HS-5 (cell line): ENCODE measurements around the gene MCRS1.

Experiments
- DNase-seq: peaks from one replicate; pipeline ENCODE4 v3.0.0-alpha.2; 2012; ENCODE audit warnings: low read depth

MCRS1 gene

DNA sequence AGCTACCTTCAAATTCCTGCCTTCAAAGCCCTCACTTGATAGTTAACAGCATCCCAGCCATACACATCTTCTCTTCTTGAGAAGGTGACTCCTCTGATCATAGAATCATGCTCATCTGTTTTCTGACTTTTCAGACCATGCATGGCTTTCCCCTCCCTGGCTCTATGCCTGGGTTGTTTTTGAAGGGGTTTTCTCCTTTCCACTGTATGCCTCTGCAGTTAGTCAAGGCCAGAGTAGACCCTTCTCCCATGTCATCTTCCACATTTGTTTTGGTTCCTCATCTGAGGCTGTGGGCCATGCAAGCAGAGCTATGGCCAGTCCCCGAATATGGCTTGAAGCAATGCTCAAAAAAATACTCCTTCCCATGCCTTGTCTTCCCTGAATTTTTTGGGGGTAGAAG lies 14.3 kb upstream of the MCRS1 start:
- no peak for DNase-seq

DNA sequence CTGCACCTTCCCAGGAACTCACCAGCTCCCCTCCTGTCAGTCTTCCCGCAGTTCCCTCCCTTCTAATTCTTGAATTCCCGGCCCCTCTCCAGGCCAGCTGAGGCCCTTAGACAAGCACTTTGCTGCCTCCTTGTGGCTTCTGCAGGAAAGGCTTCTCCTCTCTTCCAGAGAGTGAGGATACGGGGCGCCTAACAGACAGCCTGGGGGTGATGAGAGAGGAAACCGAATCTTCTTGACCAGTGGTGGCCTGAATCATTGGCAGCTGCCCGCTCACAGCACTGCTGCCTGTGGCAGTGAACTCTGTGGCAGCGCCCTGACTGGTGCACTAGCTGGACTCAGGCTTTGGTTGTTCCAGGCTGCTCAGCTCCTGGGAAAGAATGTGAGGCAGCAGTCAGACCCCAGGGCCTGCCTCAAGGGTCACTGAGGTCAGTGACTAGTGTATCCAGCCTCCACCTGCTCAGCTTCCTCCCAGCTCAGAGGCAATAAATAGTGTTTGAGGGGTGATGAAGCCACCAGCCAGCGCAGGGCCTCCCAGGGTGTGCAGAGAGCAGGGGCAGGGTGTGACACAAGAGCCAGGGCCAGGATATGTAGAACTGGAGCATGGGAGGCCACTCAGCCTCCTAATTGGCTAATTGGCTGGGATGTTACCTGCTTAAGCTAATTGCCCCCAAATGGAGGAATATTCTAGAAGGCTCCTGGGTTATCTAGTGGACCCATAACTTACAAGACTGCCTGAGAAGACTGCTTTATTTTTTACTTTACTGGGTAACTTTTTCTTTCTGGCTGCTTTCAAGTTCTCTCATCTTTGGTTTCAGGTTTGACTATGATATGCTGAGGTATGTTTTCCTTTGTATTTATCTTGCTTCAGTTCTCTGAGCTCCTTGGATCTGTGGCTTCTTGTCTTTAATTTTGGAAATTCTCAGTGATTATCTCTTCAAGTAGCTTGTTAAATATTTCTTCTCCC lies 12.9 kb upstream of the MCRS1 start:
- DNase-seq, result peak; percentile 9

DNA sequence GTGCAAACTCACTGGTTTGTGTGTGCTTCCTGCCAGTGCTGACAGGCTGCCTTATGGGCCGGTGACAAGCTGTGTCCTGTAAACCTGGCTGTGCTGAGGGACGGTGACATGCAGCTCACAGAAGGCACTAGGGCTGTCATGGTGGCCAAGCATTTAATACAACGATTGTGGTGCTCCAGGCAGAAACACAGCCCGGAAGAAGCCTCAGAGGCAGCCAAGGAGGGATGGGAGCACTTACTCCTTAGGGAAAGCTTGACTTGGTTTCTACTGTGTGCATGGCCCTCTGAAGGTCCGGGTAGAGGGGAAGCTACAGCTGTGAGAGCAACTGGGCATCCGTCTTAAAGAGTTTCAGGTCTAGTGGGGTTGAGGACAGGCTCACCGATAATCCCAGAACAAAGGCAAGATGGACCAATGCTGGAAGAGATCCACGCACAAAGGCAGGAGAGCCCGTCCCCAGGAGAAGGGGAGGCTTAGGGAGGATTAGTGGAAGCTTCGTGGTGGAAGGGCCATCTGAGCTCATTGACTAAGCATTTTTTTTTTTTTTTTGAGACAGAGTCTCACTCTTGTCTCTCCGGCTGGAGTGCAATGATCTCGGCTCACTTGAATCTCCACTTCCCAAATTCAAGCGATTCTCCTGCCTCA lies 10.7 kb upstream of the MCRS1 start:
- DNase-seq, result no peak

DNA sequence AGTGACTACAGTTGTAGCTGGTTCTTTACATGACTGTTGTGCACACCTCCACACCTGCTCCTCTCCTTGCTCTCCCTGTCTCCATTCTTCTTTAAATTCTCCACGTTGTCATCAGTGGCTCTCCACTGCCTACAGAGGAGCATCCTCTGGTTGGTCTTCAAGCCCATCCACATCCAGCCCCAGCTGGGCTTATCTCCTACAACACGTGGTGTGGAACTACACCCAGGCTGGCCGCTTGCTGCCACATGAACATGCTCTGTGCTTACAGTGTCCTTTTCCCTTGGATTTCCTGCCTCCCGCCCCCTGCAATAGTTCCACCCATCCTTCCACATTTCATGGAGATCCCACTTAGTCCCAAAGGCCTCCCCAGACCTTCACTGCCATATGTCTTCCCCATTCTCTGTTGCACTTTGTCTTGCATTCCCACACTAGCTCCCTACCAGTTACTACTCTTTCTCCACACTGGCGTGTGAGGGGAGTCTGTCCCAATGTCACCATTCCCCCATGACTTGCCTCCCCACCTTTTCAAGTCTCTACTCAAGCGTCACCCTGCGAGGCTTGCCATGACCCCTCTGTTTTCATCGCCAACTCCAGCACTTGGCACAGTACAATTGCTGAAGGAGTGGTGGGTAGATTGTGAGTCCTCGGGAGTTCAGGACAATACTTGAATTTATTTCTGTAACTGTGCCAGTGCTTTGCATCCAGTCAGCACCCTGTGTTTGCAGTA lies 9.8 kb upstream of the MCRS1 start:
- no peak for DNase-seq

DNA sequence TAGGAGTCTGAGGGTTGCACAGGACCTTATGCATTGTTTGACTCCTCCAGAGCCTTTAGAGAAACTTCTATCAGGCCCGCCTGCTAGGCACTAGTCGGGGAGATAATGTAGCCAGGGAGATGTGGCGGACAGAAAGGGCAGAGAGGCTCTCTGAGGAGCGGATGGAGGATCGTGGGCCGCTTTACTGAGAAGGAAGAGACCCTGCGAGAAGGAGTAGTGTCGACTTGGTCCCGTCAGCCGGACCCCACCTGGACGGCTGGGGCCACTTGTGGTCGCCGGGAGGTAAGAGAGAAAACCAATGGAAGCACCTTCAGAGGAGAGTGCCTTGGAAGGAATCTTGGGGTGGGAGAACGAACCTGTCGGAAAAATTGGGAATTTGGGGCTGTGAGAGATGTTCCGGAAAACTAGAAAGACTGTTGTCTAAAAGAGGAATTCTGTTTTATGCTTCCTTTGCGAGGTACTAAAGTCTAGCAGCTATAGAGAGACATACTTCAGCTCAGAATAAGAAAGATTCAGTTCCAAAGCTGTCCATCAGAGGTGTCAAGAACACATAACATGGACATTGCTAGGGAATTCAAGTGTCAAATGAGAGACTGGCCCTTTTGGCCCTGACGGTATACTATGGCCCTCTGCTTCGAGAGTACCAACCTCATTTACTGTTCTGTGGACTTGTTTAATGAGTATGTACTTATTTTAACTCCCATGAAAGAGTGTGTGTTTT lies 660 bp upstream of the MCRS1 start:
- DNase-seq, result no peak

DNA sequence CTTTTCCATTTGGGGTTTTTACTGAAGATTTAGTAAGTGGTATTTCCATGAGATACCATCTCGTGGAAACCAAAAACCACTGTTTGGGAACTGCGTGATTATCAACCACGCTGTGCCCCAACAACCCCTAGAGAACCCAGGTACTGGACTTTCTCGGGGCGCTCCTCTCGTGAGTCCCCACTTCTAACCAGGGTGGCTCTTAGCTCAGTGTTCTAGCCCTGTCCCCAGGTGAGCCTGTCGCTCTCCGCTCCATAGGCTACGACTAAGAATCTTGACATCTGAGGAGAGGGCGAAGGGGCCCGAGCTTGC lies 686 bp downstream of the MCRS1 start:
- no peak for DNase-seq

DNA sequence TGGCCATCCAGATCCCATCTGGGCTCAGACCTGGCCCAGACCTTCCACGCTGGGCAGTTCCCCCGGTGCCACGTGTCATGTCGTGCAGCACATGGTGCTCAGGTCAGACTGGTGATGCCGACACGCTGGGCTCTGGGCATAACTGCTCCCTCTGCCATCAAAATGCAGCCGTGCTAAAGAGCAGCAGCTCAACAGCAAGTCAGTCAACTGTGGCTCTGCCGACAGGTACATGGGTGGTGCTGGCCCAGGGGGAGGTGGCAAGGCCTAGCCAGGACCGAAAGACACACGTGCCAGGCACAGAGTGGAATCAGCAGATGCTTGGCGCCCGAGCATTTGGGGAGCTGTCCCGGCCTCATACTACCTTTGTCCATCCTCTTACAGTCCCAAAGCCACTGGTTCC lies 1.6 kb downstream of the MCRS1 start:
- DNase-seq, result no peak

DNA sequence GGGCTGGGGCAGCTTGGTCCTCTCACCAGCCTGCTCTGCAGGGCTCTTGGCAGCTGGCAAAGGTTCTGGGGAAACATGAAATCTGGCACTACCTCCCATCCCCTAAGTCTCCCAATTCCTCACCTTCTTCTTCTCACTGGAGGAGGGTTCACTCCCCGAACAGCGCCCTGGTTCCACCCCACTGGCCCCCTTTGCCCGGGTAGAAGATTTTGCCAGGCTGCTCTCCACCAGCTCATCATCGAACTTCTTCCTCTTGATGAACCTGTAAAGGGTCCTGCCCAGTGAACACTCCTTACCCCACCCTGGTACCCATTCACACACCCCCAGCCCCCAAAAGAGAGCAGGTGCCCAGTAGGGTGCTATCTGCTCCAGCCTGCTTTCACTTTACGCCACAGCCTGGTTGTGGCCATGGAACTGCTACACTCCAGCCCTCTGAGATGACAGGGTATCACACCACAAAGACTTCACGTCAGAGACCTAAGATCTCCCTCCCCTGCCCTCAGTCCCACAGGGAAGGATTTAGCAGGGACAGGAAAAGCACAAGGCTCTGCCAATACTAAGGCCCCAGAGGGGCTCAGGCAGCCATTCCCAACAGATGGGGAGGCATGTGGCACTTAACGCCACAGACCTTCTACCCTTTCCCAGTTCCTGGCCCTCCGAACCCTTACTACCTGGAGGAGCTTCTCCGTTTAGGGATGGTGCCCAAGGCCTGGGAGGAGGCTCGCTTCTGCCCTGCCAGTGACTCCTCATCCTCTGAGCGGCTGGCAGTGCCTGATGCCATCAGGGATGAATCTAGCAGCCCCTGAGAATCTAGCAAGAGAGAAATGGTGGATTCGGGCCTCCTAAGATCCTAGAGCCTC lies 2.3 kb downstream of the MCRS1 start:
- no peak for DNase-seq

DNA sequence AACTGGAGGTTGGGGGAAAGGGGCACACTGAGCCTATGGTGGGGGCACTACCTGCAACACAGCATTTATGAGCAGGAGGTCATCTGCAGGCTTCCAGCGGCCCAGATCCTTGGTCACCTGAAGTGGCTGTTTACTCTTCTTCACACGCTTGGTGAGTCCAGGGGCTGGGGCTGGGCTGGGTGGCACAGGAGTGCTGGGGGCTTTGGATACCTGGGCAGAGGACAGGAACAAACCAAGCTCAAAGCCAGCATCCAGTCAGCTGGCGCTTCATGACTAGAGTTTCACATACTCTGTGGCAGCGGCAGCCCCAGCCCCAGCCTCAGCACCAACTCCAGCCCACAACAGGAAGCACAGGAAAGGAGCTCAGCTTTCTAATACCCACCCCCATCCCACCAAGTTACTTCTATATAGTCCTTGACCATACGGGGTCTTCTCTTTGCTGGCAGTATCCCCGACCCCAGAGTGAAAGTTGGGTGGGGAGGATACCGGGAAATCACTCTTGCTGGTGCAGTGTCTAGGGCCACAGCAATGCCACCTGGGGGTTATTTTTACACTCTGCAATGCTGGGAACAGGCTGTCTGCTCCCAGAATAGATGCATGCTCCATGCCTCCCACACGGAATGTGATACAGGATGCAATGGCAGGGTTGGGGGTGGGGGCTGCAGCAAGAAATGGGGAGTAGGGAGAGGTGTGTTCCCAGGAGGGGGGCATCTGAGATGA lies 3.1 kb downstream of the MCRS1 start:
- no peak for DNase-seq

DNA sequence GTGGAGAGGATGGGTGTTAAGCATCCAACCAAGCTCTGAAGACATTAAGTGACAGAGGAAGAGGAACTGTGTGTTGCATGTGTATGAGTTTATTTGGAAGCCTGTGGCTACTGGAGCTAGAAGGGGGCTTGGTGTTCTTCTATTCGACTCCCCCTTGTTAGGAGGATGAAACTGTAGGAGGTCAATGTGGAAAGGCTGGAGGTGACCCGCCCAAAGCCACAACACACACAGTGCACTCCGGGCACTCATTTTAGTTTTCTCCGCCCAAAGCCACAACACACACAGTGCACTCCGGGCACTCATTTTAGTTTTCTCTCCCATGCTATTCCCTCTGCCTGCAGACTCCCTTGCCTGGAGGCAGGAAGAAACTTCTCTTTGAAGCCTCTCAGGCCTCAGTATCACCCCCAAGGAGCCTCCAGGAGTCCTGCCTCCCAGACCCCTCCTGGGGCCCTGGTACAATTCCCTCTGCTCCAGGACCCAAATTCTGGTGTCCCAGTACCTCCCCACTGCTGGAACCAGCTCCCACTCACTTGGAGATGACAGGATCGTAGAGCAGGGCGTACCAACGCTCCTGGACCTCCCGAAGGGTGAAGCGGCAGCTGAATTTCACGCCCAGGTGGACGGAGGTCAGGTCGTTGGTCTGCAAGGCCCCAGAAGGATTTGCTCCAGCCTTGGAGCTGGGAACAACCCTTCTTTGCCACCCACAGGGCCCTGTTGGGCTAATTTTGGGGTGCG lies 3.8 kb downstream of the MCRS1 start:
- no peak for DNase-seq

DNA sequence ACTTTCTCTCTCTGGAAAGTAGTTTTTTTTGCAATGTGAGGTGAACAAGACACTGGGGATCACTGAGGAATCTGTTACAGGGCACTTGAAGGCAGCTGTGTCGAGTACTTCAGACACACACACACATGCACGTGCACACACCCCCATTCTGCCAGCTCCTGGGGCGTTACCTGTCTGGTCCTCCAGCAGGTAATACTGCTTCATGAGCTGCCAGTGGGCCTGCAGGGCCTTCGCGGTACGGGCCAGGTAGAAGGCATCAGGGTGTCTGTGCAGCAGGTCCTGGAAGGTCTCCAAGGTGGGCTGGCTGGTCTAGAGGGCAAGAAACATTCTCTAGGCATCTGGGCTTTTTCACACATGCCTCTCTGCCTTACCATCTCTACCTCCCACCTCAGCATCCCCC lies 5.1 kb downstream of the MCRS1 start:
- DNase-seq, result no peak

DNA sequence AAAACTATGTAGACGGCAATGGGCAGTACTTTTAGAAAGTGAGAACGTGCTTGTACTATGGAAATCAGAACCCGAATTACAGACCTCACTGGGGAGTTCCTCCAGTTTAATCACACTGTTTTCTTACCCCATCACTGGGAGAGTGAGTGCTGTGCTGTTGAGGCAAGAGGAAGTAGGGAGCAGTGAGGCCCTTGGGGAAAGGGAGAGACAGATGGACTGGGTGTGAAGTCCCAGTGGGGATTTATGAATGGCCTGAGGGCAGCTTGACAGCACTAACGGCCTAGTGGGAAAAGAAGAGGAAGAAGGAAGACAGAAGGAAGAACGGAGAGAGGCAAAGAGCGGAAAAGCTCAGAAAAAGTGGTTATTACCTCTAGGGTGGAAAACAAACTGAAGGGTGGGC lies 5.7 kb downstream of the MCRS1 start:
- no peak for DNase-seq

DNA sequence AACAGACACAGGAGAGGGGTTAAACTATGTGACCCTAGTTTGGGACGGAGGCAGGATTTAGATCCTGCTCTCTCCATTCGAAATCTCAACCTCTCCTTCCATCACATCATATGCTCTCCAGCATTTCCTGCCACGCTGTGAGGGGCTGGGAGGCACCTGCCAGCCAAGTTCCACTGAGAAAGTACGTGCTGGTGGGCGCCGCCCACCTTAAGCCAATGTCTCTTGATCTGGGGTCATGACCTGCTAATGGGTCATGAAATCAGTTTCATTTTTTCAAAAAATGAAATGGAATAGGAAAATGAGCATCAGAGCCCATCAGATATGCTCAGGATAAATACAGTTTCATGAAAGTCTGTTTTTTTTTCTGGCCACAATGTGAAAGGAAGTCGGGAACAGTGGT lies 7.2 kb downstream of the MCRS1 start:
- no peak for DNase-seq

DNA sequence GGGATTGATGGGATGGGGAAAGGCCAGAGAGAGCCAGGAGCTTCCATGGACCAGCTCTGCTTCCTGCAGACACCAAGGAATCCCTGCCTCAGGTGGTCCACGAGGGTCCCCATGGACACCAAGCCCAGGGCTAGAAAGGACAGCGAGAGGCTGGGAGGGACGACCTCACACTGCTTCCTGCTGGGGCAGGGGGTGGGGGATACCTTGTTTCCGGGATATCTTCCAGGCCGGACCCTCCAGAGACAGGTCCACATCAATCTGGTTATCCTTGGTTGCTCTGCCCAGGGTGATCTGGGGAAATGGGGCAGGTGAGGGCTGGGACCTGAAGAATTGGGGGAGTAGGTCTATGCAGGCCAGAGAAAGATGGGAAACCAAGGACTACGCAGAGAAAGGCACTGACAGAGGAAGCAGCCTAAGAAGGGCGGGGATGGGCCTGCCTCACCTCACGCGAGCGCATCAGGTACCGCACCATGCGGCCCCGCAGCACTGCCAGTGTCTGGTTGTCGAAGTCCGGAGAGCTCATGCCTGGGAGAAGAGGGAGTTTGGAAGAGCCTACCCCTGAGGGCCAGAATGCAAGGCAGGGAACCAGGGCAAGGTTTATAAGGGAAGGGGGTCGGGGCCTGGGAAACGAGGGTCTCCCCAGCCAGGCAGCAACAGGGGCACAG lies 8.8 kb downstream of the MCRS1 start:
- no peak for DNase-seq

DNA sequence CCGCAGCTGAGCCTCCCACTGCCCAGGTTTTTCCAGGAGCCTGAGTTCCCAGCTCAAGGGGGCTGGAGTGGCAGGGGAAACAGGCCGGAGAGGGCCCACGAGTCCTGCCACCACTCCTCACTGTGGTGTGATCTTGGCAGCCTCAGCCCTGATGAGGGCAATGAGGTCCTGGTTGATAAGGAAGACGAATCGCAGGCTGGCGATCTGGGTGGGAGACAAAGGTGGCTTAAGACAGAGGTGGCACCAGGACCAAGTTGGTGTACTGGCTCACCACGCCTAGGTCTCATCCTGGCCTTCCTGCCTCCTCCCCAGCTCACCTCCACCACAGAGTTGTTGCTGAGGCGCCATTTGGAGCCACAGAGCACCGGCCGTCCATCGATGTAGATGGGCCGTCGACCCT lies 9.4 kb downstream of the MCRS1 start:
- DNase-seq, result no peak

DNA sequence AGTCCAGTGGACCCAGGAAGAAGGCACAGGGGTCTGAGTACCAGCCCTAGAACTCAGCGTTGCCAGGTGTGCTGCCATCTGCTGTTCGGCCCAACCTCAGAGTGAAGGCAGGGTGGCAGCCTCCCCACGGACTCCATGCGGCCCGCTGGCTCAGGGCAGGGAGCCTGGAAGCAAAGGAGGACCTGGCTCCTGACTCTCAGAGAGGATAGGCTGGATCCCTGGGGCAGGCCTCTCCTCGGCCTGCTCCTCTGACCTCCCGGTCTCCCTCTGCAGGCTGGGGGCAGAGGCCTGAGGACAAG lies 10.1 kb downstream of the MCRS1 start:
- no peak for DNase-seq

DNA sequence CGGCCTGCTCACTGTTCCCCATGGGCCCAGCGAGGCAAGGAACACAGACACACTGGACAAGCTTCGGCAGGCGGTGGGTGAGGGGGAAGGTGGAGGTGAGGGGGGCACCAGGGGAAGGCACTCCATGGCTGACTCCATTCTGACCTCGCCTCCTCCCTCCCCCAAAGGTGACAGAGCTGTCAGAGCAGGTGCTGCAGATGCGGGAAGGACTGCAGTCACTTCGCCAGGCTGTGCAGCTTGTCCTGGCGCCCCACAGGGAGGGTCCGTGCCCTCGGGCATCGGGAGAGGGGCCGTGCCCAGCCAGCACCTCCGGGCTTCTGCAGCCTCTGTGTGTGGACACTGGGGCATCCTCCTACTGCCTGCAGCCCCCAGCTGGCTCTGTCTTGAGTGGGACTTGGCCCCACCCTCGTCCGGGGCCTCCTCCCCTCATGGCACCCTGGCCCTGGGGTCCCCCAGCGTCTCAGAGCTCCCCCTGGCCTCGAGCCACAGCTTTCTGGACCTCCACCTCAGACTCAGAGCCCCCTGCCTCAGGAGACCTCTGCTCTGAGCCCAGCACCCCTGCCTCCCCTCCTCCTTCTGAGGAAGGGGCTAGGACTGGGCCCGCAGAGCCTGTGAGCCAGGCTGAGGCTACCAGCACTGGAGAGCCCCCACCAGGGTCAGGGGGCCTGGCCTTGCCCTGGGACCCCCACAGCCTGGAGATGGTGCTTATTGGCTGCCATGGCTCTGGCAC lies 10.6 kb downstream of the MCRS1 start:
- DNase-seq, result no peak

DNA sequence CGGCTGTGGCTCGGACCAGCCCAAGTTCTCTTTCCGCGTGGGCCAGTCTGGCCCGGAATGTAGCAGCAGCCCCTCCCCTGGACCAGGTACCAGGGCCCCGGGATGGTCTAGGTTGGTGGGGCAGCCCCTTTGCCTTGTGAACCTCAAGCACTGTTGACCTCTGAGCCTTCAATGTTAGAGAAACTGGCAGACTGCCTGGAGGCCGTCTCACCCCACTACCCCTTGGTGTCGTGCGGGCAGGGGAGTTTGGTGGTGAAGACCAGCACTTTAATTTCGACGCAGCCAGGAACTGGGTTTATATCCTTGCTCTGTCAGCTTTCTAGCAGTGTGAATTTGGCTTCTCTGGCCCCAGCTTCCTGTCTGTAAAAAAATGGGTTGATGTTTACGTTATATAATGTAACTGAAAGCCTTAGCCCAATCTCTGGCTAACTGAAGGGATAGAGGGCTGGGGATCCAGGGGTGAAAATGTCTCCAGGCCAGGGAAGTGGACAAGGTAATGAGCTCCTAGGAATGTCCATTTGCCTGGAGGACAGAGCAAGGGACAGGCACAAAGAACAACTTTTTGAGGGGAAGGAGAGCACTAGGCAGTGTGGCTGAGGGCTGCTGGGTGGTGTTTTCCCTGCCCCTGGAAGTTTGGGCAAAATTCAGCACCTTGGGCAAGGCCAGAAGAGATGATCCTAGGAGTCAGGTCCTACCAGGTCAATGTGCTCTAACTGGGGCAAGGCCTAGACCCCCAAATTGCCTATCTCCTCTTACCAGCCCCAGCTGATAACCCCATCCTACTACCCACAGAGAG lies 11.4 kb downstream of the MCRS1 start:
- DNase-seq, result no peak
